Kidney glomerular epithelial cell (primary cell): ENCODE measurements around the gene ATP1B3.
"Not testable (repeated sequence)": the region's sequence is repeated elsewhere in the genome, so short reads cannot be mapped to it uniquely, and the experiment has no call there.

Experiments used
- DNase-seq: peaks from one replicate; lab custom pipeline; 2025; lab: John Stamatoyannopoulos, UW

The ATP1B3 gene

DNA sequence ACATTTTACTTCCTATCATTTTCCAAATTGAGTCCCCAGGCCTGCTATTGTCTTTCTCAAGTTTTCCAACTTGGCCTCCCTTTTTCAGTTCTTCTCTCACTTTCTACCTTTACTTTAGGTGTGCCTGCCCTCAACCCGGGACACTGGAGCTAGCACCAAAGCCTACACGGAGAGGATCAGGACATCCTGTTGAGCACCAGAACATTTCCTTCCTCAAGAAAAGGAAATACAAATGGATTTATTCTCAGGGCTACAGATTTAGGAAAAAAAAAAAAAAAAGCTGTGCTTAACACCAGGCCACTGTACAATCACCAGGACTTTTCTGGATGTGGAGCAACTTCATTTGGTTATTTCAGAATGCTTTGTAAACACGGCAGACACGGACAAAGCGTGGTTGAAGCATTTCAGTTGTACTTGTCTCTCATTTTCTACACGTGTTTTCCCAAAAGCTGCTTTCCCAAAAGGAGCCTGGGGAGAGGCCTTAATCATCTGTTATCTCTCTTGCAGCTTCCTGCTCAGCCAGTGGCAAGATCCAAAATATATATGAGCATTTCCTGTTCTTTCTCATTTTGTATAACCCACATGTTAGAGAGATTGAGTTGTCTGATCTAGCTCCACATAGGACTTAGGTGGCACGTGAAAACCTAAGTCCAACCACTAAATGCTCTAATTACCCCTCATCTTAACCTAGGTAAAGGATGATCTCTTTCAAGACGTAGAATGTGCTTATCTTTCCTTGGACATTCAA is 15.5 kb upstream of the ATP1B3 start:
- no peak for DNase-seq

DNA sequence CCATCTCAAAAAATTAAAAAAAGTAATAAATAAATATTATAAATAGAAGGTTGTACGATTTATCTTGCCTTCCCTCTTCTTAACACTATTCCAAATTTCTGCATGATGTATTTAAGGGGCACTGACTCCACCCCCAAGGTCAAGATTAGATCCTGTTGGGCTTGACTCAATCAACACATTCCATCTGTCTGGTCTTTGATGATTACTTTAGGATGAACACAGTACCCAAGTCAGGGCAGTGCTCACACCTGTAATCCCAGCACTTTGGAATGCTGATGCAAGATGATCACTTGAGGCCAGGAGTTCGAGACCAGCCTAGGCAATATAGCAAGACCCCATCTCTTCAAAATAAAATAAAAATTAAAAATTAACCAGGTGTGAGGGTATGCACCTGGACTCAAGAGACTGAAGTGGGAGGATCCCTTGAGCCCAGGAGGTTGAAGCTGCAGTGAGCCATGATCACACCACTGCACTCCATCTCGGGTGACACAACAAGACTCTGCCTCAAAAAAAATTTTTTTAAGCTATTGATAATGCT is 14.1 kb upstream of the ATP1B3 start:
- DNase-seq: no peak

DNA sequence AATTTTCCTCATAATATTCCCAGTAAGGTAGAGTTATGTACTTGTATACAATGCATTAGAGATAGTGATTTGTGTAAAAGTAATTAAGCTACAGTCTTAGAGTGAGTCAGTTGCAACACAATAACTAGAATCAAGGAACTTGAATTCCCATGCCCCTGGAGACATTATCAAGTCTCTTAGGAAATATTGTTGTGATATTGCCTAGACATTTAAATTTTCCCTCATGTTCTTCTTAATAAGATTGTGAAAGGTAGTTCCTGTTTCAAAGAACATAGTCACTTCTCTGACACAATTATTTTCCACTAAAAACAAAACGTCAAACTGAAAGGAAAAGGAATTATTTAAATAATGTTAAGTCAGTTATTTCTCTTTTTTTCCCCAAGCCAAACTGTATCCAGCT is 13.0 kb upstream of the ATP1B3 start:
- no peak for DNase-seq

DNA sequence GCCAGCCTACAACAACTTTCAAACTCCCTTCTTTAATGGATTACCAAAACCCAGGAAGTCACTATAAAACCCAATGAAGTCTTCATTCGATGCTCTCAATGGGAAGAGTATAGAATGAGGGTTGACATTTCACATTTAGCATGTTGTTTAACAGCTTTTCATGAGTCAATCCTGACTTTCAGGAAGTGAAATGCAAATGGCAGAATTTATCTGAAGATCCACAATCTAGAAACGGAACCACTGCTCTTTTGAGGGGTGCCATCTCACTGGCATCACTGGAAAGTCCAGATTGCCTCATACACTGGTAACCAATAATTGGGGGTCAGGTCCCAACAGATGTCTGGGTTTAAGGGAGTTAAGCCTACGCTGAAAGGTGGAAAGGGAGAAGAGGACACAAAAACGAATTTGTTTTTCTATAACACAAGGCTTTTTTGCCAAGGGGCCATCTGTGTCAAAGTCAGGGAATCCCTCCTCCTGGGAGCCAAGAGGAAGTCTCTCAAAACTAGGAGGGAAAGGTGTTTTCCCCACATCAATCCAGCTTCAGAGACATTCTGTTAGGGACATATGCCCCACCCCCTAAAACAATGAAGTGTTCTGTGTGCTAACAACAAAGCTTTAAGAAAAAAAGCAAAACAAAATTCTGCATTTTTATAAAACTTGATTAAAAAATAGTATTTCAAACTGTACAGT is 12.0 kb upstream of the ATP1B3 start:
- DNase-seq: no peak

DNA sequence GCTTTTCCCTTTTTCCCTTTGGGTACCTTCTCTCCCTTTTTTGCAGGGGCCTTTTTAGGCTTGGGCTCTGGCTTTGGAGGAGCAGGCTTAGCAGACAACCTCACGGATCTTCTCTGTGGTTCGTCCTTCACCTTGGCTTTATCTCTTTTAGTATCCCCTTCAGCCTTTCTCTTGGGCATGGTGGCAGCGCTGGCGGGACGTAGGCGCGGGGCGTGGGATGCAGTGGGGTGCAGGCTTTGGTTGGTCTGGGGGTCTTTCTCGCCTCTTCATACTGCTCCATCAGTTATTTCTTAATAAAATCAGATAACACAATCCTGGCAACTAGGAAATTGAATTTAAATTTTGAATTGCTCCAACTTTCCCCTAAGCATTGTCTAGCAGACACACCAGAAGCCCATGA is 11.3 kb upstream of the ATP1B3 start:
- DNase-seq: no peak

DNA sequence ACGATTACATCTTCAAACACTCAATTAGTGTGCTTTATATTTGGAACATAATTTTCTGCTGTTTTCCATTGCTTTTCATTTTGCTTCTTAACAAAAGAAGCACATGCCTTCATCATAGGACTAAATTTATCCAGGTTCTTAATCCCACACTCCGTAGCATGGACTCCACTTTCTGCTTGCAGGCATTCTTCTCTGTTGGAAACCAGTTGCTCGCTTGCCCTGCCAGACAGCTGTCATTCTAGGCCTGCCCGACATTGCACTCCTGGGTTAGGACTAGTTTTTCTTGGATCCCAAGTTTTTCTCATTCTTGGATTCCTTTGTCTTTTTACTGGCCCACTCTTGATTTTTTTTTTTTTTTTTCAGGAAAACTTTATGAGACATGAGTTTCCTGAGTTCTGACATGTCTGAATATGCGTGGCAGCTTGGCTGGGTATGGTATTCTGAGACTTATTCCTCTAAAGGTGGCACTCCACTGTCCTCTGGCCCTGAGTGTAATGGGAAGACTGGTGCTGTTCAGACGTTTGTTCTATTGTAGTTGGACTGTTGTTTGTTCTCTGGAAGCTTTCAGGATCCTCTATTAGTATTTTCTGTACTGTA is 6.3 kb upstream of the ATP1B3 start:
- DNase-seq: no peak

DNA sequence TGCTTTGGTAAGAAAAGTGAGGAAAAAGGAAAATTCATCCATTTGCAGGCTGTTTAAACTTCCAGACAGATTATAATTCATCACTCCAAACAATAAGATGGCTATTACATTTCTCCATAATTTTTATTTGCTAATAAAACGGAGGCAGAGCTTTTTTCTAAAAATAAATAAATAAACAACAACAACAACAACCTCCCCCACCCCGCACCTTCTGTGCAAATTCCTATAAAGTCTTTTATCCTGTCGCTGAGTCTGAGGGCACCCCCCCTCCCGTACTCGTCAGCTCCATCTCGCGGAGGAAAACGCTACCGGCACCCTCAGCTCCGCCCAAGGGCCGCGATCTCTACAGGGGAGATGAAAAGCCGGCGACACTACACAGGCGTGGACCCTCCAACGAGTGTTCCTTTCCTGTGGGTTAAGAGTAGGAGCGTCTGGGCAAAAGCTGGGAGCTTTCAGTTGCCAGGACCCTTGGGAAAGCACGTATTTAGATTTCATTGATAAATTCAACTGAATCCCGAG is 1.0 kb upstream of the ATP1B3 start:
- DNase-seq: peak; percentile 82

DNA sequence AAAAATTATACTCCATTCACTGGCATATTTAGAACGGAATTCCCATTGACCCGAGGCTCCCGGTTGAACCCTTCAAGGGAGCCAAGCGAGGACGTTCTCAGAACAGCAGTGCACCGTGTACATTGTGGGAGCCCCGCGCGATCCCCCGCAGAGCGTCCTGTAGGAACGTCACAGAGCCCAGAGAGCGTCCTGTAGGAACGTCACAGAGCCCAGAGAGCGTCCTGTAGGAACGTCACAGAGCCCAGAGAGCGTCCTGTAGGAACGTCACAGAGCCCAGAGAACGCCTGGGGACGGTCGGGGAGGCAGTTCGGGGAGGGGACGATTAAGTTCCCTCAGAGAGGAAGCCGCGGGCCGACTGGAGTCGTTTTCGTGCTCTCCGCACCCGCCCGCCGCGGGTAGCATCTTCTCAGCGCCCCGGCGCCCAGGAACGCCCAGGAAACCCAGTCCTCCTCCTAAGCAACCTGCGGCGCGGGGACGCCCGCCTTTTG is 506 bp upstream of the ATP1B3 start:
- DNase-seq: no peak

DNA sequence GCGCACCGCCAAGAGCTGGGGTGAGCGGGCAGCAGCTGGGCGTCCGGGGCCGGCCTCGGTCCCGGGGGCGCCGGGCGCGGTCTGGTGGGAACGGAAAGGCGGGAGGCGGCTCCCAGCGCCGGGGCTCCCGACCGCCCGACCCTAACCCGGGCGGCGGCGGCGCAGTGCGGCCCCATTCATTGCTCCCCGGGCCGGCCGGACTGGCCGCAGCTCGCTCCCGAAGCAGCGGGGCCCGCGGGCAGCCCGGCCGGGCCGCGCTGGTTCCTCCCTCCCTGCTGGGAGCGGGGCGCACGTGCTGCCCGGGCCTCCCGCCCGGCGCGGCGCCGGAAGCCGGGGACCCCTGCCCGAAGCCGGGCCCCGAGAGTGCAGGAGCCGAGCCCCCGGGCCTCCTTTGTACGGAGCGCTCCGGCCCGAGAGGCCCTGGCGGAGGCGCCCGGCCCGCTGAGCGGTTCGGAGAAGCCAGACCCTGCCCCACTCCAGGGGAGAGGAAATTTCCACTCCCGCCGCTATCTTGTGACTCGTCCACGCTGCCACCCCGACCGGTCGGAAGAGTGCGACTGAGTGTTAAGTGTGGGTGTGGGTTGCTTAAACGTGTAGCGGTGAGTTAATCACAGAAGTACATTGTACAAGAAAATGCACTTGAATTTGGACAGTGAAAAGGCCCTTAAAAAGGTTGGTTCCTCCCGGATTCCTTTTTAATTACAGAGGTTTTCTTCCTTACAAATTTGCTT is 613 bp downstream of the ATP1B3 start:
- peak; percentile 41 for DNase-seq

DNA sequence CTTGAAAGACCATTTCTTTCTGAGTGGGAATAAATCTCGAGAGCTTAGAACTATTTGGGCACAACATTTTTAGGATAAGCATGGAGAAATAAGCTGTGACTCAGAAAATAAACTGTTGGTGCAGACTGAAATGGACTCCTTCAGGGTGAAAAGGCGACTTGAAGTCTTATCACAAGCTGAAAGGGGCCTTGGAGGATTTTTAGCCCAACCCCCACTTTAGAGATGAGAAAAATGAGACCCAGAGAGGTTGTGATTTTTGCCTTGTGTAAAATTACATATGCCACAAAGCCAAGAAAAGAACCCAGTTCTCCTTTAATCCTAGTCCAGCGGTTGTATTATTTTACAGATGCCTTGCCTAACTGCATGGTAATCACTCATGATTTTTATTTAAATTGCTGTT is 1.5 kb downstream of the ATP1B3 start:
- DNase-seq: no peak

DNA sequence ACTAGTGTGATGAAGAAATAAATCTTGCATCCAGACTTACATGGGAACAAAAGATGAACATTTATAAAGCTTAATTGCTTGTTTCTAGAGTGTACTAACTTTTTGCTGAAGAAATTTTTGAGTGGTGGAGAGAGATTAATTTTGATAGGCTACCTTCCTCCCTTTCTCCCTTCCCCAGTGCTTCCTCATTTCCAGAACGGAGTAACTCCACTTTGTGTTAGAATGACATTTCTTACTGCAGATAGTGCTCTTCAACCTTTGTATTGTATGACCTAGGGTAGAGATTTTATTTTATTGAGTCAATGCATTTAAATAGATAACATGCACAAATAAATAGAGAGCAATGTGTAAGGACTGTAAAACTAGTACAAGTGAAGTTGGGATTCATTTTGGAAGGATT is 1.9 kb downstream of the ATP1B3 start:
- no peak for DNase-seq

DNA sequence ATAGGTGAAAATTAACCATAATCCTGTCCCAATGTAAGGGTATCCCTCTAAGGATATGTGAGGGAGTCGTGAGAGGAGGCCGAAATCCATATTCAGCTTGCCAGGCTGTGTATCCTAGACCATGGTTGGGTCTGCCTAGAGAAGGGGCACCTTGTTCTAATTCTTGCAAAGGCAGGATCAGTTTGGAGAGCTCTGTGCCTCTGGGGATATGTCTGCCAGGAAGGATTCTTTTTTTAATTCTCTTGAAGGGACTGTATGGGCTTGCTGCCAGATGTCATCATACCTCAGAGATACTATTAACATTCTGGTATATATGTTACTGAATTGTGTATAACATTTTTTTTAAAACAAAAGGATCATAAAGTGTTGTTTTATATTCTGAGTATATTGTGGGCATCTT is 2.4 kb downstream of the ATP1B3 start:
- DNase-seq: no peak

DNA sequence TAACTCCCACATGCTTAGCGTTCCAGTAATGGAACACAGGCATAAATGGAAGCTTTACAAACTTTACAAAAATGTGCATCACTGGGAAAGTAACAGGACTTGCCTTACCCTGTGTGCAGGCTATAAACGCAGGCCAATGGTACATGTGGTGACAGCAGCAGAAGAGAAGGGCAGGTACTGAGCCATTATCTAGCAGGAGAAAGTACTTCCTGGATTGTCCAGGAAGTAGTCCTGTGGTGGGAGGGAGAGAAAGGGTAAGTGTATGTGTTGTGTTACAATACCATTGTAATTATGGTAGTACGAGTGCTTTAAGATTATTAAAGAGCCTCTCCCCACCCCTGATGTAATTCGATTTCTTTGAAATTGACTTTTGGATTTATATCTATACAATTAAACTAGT is 5.3 kb downstream of the ATP1B3 start:
- DNase-seq: no peak

DNA sequence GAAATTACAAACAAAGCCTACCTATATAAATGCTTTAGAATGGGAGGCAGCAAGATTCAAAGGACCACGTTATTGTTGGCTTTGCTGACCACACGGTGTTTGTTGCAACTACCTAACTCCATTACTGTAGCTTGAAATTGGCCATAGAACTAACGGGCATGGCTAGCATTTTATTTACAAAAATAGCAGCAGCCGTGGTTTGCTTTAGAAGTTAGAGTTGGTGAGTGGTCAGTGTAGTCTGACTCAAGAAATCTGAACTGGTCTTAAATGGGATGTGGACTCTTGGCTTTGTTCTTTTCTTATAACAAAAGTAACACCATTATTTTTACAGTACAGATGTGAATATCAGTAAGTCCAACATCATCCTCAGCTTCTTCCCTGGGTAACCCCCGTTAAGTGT is 10.6 kb downstream of the ATP1B3 start:
- DNase-seq: no peak

DNA sequence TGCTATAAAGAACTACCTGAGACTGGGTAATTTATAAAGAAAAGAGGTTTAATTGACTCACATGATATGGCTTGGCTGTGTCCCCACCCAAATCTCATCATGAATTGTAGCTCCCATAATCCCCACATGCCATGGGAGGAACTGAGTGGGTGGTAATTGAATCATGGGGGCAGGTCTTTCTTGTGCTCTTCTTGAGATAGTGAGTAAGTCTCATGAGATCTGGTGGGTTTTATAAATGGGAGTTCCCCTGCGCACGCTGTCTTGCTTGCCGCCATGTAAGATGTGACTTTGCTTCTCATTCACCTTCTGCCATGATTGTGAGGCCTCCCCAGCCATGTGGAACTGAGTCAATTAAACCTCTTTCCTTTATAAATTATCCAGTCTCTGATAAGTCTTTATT is 12.1 kb downstream of the ATP1B3 start:
- DNase-seq: not testable (repeated sequence)

DNA sequence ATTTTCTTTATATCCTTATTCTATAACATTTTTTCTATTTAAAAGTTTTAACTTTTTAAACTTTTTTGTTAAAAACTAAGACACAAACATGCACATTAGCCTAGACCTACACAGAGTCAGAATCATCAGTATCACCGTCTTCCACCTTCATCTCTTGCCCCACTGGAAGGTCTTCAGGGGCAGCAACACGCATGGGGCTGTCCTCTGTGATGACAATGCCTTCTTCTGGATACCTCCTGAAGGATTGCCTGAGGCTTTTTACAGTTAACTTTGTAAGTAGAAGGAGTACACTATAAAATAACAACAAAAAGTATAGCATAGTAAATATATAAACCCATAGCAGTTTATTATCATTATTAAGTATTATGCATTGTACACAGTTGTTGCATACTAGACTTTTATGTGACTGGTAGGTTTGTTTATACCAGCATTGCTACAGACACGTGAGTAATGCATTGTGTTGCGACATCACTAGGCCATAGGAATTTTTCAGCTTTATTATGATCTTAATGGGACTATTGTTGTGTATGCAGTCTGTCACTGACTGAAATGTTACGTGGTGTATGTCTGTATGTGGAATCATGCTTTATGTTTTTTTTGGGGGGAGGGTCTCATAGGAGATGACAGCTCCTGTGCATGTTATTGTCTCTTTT is 18.2 kb downstream of the ATP1B3 start:
- peak; percentile 25 for DNase-seq

DNA sequence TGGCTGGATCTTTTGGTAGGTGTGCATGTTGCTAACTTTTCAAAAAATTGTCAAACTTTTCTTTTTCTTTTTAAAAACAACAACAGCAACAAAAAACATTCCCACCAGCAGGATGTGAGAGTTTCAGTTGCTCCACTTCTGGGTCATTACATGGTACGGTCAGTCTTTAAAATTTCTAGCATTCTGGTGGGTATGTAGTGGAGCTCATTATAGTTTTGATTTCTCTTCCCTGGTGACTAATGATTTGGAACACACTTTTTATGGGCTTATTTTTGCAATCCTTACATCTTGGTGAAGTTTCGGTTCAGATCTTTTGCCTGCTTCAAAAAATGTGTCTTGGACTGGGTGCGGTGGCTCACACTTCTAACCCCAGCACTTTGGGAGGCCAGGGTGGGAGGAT is 19.3 kb downstream of the ATP1B3 start:
- DNase-seq: no peak

DNA sequence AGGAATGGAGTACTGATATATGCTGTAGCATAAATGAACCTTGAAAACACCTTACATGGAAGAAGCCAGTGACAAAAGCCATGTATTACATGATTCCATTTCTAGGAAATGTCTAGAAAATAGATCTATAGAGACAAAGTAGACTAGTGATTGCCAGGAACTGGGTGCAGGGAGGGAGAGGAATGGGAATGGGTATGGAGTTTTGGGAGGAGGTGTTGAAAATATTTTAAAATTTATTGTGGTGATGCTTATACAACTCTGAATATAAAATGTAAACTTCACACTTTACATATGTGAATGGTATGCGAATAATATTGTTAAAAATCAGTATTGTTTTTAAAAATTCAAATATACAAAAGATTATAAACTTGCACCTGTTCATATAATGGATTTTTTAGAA is 22.5 kb downstream of the ATP1B3 start:
- no peak for DNase-seq

DNA sequence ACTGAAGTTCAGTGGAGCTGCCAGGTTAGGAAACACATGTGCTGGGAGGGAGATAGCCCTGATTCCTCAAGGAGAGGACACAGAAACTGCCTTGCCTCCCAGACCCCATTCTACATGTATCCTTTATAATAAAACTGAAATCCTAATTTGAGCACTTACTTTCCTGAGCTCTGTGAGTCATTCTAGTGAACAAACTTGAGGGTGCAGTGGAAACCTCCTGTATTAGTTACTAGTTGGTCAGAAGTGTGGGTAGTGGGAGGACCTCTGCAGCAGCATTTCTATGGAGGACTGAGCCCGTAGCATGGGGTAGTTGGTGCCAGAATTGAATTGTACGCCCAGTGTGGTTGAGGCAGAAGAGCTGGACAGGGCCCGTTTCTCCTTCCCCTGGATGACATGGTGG is 23.9 kb downstream of the ATP1B3 start:
- DNase-seq: no peak

DNA sequence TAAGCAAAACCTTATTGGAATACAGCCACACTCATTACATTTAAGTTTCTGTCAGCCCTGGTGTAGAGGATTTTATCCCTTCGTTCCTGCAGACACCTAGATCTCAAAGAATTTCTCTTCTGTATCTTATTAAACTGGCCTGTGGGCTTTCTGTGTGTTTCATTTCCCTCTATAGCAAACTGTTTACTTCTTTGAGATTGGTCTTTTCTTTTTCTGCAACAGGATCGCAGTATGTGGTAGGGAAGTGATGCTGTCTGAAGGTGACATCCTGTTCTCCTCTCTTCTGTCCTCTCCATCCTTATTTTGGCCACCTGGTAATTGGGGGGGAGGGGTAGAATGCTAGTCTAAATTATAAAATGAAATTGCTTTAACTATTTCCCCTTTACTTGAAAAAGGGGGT is 25.5 kb downstream of the ATP1B3 start:
- DNase-seq: no peak

DNA sequence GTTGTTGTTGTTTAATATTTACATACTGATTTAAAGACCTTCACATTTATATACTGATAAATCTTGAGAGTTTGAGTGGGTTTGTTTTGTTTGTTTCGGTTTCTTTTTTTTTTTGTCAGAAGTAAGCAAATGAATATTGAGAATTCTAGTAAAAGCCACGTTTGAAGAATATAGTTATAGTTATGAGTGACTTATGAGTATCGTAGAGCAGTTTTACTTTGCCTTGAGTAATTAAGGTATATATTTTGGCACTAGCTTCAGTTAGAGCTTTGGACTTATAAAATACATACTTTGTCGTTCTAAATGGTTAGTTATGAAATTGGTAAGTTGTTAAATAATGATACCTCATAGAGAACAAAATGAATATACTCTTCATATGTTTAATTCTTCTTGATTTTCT is 27.8 kb downstream of the ATP1B3 start:
- DNase-seq: no peak

DNA sequence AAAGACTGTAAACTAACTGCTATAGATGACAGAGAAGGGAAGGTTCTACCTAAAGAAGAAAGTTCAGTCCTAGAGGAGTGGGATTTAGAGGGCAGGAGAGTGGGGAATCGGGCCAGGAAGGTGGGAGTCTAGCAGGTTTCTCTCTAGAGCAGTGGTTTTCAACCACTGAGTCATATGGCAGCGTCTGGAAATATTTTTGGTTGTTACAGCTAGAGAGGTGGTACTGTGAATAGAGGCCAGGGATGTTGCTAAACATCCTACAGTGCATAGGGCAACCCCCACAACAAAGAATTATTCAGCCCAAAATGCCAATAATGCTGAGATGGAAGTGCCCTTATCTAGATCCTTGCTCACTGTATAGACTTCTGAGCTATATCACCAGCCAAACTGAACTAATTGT is 28.7 kb downstream of the ATP1B3 start:
- DNase-seq: no peak
